Body of pancreas (tissue), 4 donors: ENCODE measurements around the gene DRICH1. TPM values are rescaled to one million over a fixed set of nuclear protein-coding genes. Genes with fewer than 3 reads are reported as not detected.

Experiments
- ATAC-seq: fragments of 150-250 bp; one replicate; pipeline ENCODE4 v1.9.1; 2016
- DNase-seq, 4 donors: peaks; one replicate each; pipeline ENCODE4 v3.0.0-alpha.2; 2019
- H3K27ac ChIP-seq, 4 donors: fragments of 200-600 bp; sonication (generic); 1 replicate in 3 of 4; 2 replicates in 1 of 4; pipeline versions ENCODE4 v1.5.1 to v1.6.1; 2016 to 2019; ENCODE audit warnings: mild to moderate bottlenecking in 1 of 4, mixed read lengths in 1 of 4, moderate library complexity in 1 of 4
- H3K27me3 ChIP-seq, 2 donors: fragments of 200-600 bp; sonication (generic); one replicate each; pipeline ENCODE4 v1.6.0; 2016; ENCODE audit warnings: mild to moderate bottlenecking in 1 of 2
- H3K36me3 ChIP-seq, 2 donors: fragments of 200-600 bp; sonication (generic); replicated peaks in 1 of 2; 2 replicates each; pipeline ENCODE4 v1.5.1; 2016; ENCODE audit warnings: low read depth in 2 of 2; ENCODE audit not compliant: insufficient read depth in 1 of 2
- H3K4me1 ChIP-seq: fragments of 200-600 bp; sonication (generic); one replicate; pipeline ENCODE4 v1.6.0; 2016
- H3K4me3 ChIP-seq, 2 donors: fragments of 200-600 bp; sonication (generic); 1 replicate in 1 of 2; 2 replicates in 1 of 2; pipeline ENCODE4 v1.5.1; 2016 to 2019
- H3K9me3 ChIP-seq, 3 donors: fragments of 200-600 bp; sonication (generic); 1 replicate in 2 of 3; 2 replicates in 1 of 3; pipeline ENCODE4 v1.5.1; 2016
- POLR2A ChIP-seq, 3 donors: fragments of 450-650 bp; IDR thresholded peaks; one replicate each; pipeline ENCODE4 v1.6.1; 2016; ENCODE audit warnings: antibody characterized with exemption in 3 of 3, mild to moderate bottlenecking in 2 of 3
- WGBS, 2 donors: methylation state at CpG; one replicate each; pipeline ENCODE4 v1.1.5; 2017; 5-methylcytosine and 5-hydroxymethylcytosine counted together
- intact Hi-C: fragments of 100-400 bp; cut with DNase I; formaldehyde crosslinking; loops from one replicate; pipeline ENCODE4 v1.15.1; 2023
- total RNA-seq, 2 donors: library from RNA; depleted of rRNA; stranded (reverse); fragments of >200 nt; gene quantifications; one replicate each; pipeline ENCODE4 v1.1.0, GENCODE V29; 2016
- TF ChIP-seq, protein P1 (sequence below), 7 experiments: fragments of 450-650 bp in 4 of 7; fragments of 200-600 bp in 3 of 7; sonication (generic) in 3 of 7; IDR thresholded peaks; one replicate each; pipeline ENCODE4 v1.5.1; 2016 to 2019; ENCODE audit warnings: antibody characterized with exemption in 7 of 7

The DRICH1 gene
- total RNA-seq, 2 donors from 2014 or later: not detected

DNA sequence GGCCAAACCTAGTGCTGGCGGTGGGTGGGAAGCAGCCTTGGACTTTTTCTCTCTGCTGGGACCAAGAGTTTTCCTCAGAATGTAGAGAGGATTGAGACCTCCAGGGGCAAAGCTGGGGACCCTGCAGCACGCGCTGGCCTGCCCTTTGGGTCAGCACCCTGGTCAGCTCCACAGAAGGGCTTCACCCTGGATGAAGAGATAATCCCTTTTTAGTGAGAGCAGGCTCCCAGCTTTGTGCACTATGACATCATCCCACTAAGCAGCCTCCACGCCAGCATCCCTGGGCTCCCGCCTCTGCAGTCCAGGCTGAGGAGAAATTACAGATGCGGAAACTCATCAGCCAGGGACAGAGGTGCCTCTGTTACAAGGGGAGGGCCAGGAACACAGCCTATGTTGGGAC lies 23.5 kb downstream of the DRICH1 start:
- H3K27ac ChIP-seq: no peak overlapping the region
- H3K27me3 ChIP-seq: no peaks in the 10 kb centered on the region
- WGBS, 2 donors: 84 to 100% methylated on average over 2 to 6 of the region's 6 CpGs
- no peak for ATAC-seq
- no peaks in the 10 kb centered on the region for H3K36me3 ChIP-seq
- H3K4me3 ChIP-seq: no peak overlapping the region
- DNase-seq: no peak
- H3K9me3 ChIP-seq: no peaks in the 10 kb centered on the region
- intact Hi-C loops: no loop called here
- TF ChIP-seq, protein P1, sequence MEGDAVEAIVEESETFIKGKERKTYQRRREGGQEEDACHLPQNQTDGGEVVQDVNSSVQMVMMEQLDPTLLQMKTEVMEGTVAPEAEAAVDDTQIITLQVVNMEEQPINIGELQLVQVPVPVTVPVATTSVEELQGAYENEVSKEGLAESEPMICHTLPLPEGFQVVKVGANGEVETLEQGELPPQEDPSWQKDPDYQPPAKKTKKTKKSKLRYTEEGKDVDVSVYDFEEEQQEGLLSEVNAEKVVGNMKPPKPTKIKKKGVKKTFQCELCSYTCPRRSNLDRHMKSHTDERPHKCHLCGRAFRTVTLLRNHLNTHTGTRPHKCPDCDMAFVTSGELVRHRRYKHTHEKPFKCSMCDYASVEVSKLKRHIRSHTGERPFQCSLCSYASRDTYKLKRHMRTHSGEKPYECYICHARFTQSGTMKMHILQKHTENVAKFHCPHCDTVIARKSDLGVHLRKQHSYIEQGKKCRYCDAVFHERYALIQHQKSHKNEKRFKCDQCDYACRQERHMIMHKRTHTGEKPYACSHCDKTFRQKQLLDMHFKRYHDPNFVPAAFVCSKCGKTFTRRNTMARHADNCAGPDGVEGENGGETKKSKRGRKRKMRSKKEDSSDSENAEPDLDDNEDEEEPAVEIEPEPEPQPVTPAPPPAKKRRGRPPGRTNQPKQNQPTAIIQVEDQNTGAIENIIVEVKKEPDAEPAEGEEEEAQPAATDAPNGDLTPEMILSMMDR (IDR thresholded peaks at IDR 0.05): no peak
- H3K4me1 ChIP-seq: no peaks in the 10 kb centered on the region

DNA sequence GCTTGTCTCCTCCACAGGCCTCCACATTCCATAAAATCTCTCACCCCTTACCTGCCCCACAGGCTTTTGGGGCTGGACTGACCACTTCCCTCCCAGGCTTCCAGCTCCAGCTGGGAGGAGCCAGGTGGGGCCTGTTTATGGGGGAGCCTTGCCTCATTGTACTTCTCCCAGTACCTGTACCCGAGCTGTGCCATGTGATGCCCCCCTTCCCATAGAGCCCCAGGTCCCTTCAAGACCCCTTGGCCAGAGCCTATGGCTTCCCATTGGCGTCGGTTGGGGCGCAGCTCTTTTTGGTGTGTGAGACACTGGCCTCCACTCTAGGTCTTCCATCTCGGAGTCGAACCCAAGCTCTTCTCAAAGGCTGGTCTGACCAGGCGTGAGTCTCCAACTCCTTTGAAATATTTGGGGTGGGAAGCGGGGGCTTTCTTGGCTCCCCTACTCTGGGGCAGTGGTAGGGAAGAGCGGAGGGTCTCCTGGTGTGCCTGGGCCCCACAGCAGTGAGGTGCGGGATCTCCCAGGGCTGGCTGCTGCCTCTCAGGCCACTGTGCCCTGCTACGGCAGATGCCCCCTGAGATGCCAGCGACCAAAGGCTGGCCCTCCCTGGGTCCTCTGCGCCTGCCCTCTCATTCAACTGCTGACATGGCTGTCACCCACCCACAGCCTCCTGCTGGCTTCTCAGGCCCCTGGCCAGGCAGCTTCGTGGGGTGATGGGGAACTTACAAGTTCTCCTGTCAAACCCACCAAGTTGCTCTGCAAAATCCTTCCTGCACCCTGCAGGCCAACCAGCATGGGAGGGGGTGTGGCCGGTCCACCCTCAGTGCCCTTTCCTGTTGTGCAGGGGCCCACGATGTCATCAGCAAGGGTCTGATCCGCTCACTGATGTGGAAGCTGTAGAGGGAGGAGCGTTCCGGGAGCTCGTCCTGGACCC lies 25.7 kb downstream of the DRICH1 start:
- Histone ChIP-seq H3K4me3 (no peak overlapping the region), H3K9me3 (no peaks in the 10 kb centered on the region), H3K27ac (no peak overlapping the region), H3K27me3 (no peaks in the 10 kb centered on the region), H3K4me1 (no peaks in the 10 kb centered on the region), H3K36me3 (no peaks in the 10 kb centered on the region)
- DNase-seq (no peak), ATAC-seq (no peak)
- intact Hi-C loops: no loop called here
- WGBS, 2 donors: 87 to 88% methylated on average over 11 to 18 of the region's 20 CpGs
- TF ChIP-seq, protein P1 (IDR thresholded peaks at IDR 0.05): no peak
- no peak for TF ChIP-seq POLR2A (IDR thresholded peaks at IDR 0.05)

DNA sequence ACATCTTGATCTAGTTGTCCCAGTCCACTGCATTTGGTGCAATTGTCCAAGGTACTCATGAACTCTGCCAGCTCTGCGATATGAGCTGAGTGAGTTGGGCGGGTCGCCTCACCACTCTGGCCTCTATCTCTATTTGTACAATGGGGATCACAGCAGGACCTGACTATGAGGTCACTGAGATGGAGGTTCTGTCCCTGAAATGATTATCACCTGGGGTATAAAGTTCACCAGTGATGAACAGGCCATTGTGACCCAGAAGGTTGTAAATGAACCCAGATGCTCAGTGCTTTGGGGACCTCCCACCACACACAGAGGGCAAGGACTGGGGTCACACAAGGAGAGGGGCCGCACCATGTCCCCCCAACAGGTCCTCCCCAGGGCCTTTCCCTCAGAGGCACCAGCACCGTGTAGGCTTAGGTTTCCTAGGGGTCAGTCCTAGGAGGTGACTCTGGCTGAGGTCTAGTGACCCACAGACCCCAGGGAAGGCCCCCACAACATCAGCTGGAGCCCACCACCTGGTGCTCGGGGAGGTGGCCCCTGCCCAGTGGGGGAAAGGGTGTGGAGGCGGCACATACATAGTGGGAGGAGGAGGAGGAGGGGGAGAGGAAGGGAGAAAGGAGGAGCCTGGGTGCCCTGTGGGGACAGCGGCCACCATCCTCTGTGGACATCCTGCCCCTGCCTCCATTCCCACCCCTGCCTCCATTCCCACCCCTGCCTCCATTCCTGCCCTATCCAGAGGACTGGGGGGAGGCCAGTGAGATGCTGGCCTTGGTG lies 27.0 kb downstream of the DRICH1 start:
- Histone ChIP-seq H3K4me3 (no peak overlapping the region), H3K27me3 (no peaks in the 10 kb centered on the region), H3K36me3 (no peaks in the 10 kb centered on the region), H3K27ac (no peak overlapping the region), H3K4me1 (no peaks in the 10 kb centered on the region), H3K9me3 (no peaks in the 10 kb centered on the region)
- intact Hi-C loops: no loop called here
- 78 to 98% methylated on average over 5 to 8 of the region's 8 CpGs for WGBS, 2 donors
- ATAC-seq (no peak), DNase-seq (no peak)
- TF ChIP-seq, protein P1 (IDR thresholded peaks at IDR 0.05): no peak
- TF ChIP-seq POLR2A (IDR thresholded peaks at IDR 0.05): no peak

DNA sequence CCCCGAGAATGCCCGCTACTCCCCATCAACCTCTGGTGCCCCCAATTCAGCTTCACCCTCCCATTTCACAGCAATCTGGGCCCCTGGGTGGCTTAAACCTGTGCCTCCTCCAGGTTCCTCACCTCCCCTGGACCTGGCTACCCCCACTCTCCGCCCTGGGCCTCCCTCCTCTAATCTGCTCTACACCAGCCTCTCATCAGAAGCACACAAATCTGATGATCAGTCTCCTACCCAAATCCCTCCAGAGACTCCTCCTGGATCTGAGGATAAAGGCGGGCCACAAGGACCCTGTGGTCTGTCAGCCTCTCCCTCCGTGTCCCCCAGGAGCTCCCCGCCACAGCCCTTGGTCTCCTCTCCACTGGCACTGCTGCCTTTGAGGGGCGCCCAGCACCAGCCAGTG lies 28.9 kb downstream of the DRICH1 start:
- 87 to 93% methylated on average over 6 to 7 of the region's 7 CpGs for WGBS, 2 donors
- no peak for ATAC-seq
- intact Hi-C loops: no loop called here
- TF ChIP-seq, protein P1 (IDR thresholded peaks at IDR 0.05): no peak
- no peak for TF ChIP-seq POLR2A (IDR thresholded peaks at IDR 0.05)
- H3K36me3 ChIP-seq: no peaks in the 10 kb centered on the region
- no peaks in the 10 kb centered on the region for H3K4me1 ChIP-seq
- no peak overlapping the region for H3K27ac ChIP-seq
- no peak for DNase-seq
- H3K27me3 ChIP-seq: no peaks in the 10 kb centered on the region
- no peaks in the 10 kb centered on the region for H3K9me3 ChIP-seq
- no peak overlapping the region for H3K4me3 ChIP-seq
